ENCODE data around the gene TSG101.

TSG101 gene

GRCh38 chr11:18471995-18472394 is 54.7 kb downstream of the TSG101 start:
- H3K4me1 ChIP-seq = no peaks in the 10 kb centered on the region
- intact Hi-C loops (cut with DNase I; ENCODE audit: low total_unique reads) = no loop called here
- no peaks in the 10 kb centered on the region for H3K27me3 ChIP-seq
- no peaks in the 10 kb centered on the region for H3K9me3 ChIP-seq
- DNase-seq = no peak
- TF ChIP-seq CTCF (IDR thresholded peaks at IDR 0.05) = no peak
- peaks cover 7 to 31% (median 9%) of the 10 kb centered on the region in 3 donors for H3K36me3 ChIP-seq
- no peak overlapping the region for H3K4me3 ChIP-seq
- no peak overlapping the region for H3K27ac ChIP-seq

GRCh38 chr11:18468961-18469360 is 57.8 kb downstream of the TSG101 start:
- no peak for TF ChIP-seq CTCF (IDR thresholded peaks at IDR 0.05)
- H3K9me3 ChIP-seq = no peaks in the 10 kb centered on the region
- H3K27ac ChIP-seq = no peak overlapping the region
- no peak for DNase-seq
- H3K4me3 ChIP-seq = no peak overlapping the region
- no peaks in the 10 kb centered on the region for H3K27me3 ChIP-seq
- H3K4me1 ChIP-seq = no peaks in the 10 kb centered on the region
- H3K36me3 ChIP-seq = peaks cover 0 to 3% (median 0%) of the 10 kb centered on the region in 3 donors
- intact Hi-C loops (cut with DNase I; ENCODE audit: low total_unique reads) = no loop called here

GRCh38 chr11:18468059-18468458 is 58.7 kb downstream of the TSG101 start:
- intact Hi-C loops (cut with DNase I; ENCODE audit: low total_unique reads) = no loop called here
- no peaks in the 10 kb centered on the region for H3K27me3 ChIP-seq
- no peak overlapping the region for H3K4me3 ChIP-seq
- no peak for TF ChIP-seq CTCF (IDR thresholded peaks at IDR 0.05)
- no peak for DNase-seq
- H3K36me3 ChIP-seq = no peaks in the 10 kb centered on the region
- H3K9me3 ChIP-seq = no peaks in the 10 kb centered on the region
- no peaks in the 10 kb centered on the region for H3K4me1 ChIP-seq
- no peak overlapping the region for H3K27ac ChIP-seq

GRCh38 chr11:18466402-18466801 is 60.3 kb downstream of the TSG101 start:
- H3K27me3 ChIP-seq = no peaks in the 10 kb centered on the region
- H3K9me3 ChIP-seq = no peaks in the 10 kb centered on the region
- H3K36me3 ChIP-seq = no peaks in the 10 kb centered on the region
- intact Hi-C loops (cut with DNase I; ENCODE audit: low total_unique reads) = no loop called here
- H3K27ac ChIP-seq = no peak overlapping the region
- TF ChIP-seq CTCF (IDR thresholded peaks at IDR 0.05) = no peak
- H3K4me3 ChIP-seq = no peak overlapping the region
- H3K4me1 ChIP-seq = no peaks in the 10 kb centered on the region
- no peak for DNase-seq

GRCh38 chr11:18463439-18463838 is 63.3 kb downstream of the TSG101 start:
- Histone ChIP-seq H3K27me3 (no peaks in the 10 kb centered on the region), H3K36me3 (no peaks in the 10 kb centered on the region), H3K4me3 (no peak overlapping the region), H3K27ac (no peak overlapping the region), H3K9me3 (no peaks in the 10 kb centered on the region), H3K4me1 (no peaks in the 10 kb centered on the region)
- no peak for DNase-seq
- intact Hi-C loops (cut with DNase I; ENCODE audit: low total_unique reads) = no loop called here
- TF ChIP-seq CTCF (IDR thresholded peaks at IDR 0.05) = no peak

GRCh38 chr11:18461909-18462308 is 64.8 kb downstream of the TSG101 start:
- Histone ChIP-seq H3K9me3 (no peaks in the 10 kb centered on the region), H3K27ac (no peak overlapping the region), H3K4me3 (no peak overlapping the region), H3K36me3 (no peaks in the 10 kb centered on the region), H3K4me1 (no peaks in the 10 kb centered on the region), H3K27me3 (no peaks in the 10 kb centered on the region)
- no peak for DNase-seq
- intact Hi-C loops (cut with DNase I; ENCODE audit: low total_unique reads) = no loop called here
- no peak for TF ChIP-seq CTCF (IDR thresholded peaks at IDR 0.05)

All from tibial artery (tissue), 4 donors.